Measurements from ENCODE around the gene SLC2A4.

SLC2A4 gene

GRCh38 chr17:7256766-7257456, 24.6 kb upstream of the SLC2A4 start:
- H3K4me3 Mint-ChIP-seq = no peak overlapping the region
- peaks cover 22% of the 10 kb centered on the region for H3K4me1 Mint-ChIP-seq
- H3K9me3 Mint-ChIP-seq = no peaks in the 10 kb centered on the region
- no peaks in the 10 kb centered on the region for H3K27me3 Mint-ChIP-seq
- peaks cover 11% of the 10 kb centered on the region for H3K36me3 Mint-ChIP-seq
- no peak overlapping the region for H3K27ac Mint-ChIP-seq

GRCh38 chr17:7258731-7259554, 22.6 kb upstream of the SLC2A4 start:
- Mint-ChIP-seq H3K27ac (peak overlapping the region; percentile 10), H3K27me3 (peaks cover 2% of the 10 kb centered on the region), H3K9me3 (no peaks in the 10 kb centered on the region), H3K4me1 (peaks cover 28% of the 10 kb centered on the region), H3K36me3 (peaks cover 8% of the 10 kb centered on the region), H3K4me3 (no peak overlapping the region)

GRCh38 chr17:7259555-7259889, 22.0 kb upstream of the SLC2A4 start:
- peaks cover 7% of the 10 kb centered on the region for H3K36me3 Mint-ChIP-seq
- peaks cover 2% of the 10 kb centered on the region for H3K27me3 Mint-ChIP-seq
- H3K4me3 Mint-ChIP-seq = no peak overlapping the region
- H3K27ac Mint-ChIP-seq = peak overlapping the region; percentile 10
- H3K4me1 Mint-ChIP-seq = peaks cover 27% of the 10 kb centered on the region
- H3K9me3 Mint-ChIP-seq = no peaks in the 10 kb centered on the region

- H3K4me1 Mint-ChIP-seq = peaks cover 24% of the 10 kb centered on the region
- no peak overlapping the region for H3K27ac Mint-ChIP-seq
- peaks cover 4% of the 10 kb centered on the region for H3K36me3 Mint-ChIP-seq
- peak overlapping the region; percentile 64 for H3K4me3 Mint-ChIP-seq
- no peaks in the 10 kb centered on the region for H3K9me3 Mint-ChIP-seq
- H3K27me3 Mint-ChIP-seq = peaks cover 2% of the 10 kb centered on the region
Observed at GRCh38 chr17:7260151-7260550, 21.4 kb upstream of the SLC2A4 start.

GRCh38 chr17:7260651-7261378, 20.7 kb upstream of the SLC2A4 start:
- no peaks in the 10 kb centered on the region for H3K9me3 Mint-ChIP-seq

GRCh38 chr17:7261379-7262191, 19.9 kb upstream of the SLC2A4 start:
- Mint-ChIP-seq H3K27me3 (peaks cover 2% of the 10 kb centered on the region), H3K4me3 (peak overlapping the region; percentile 62), H3K27ac (peak overlapping the region; percentile 30), H3K36me3 (peaks cover 4% of the 10 kb centered on the region), H3K9me3 (no peaks in the 10 kb centered on the region), H3K4me1 (peaks cover 24% of the 10 kb centered on the region)

More at GRCh38 chr17:7260651-7261378, 20.7 kb upstream of the SLC2A4 start:
- Mint-ChIP-seq H3K36me3 (peaks cover 4% of the 10 kb centered on the region), H3K27me3 (peaks cover 2% of the 10 kb centered on the region), H3K4me3 (peak overlapping the region; percentile 64), H3K27ac (peak overlapping the region; percentile 17), H3K4me1 (peaks cover 24% of the 10 kb centered on the region)

- peaks cover 24% of the 10 kb centered on the region for H3K4me1 Mint-ChIP-seq
- peak within 1 kb of the TSS; percentile 59 for H3K27ac Mint-ChIP-seq
- H3K9me3 Mint-ChIP-seq = no peaks in the 10 kb centered on the region
- H3K27me3 Mint-ChIP-seq = peaks cover 2% of the 10 kb centered on the region
- peaks cover 4% of the 10 kb centered on the region for H3K36me3 Mint-ChIP-seq
- peak within 1 kb of the TSS; percentile 82 for H3K4me3 Mint-ChIP-seq
Observed at GRCh38 chr17:7262192-7262934, 19.2 kb upstream of the SLC2A4 start, which contains the start of gene CLDN7. TSS of gene CLDN7 (minus strand) at chr17:7262478. CDS start at chr17:7262043, 435 bp downstream.

GRCh38 chr17:7262935-7263800, 18.4 kb upstream of the SLC2A4 start:
- Mint-ChIP-seq H3K27me3 (peaks cover 2% of the 10 kb centered on the region), H3K27ac (peak overlapping the region; percentile 59), H3K4me3 (peak overlapping the region; percentile 82)

GRCh38 chr17:7263801-7264078, 17.8 kb upstream of the SLC2A4 start:
- peak overlapping the region; percentile 82 for H3K4me3 Mint-ChIP-seq

More at GRCh38 chr17:7262935-7263800, 18.4 kb upstream of the SLC2A4 start:
- Mint-ChIP-seq H3K4me1 (peaks cover 24% of the 10 kb centered on the region), H3K36me3 (peaks cover 4% of the 10 kb centered on the region), H3K9me3 (no peaks in the 10 kb centered on the region)

GRCh38 chr17:7266784-7267183, 14.7 kb upstream of the SLC2A4 start:
- Mint-ChIP-seq H3K9me3 (no peaks in the 10 kb centered on the region), H3K4me1 (peaks cover 22% of the 10 kb centered on the region), H3K27ac (no peak overlapping the region), H3K36me3 (no peaks in the 10 kb centered on the region), H3K27me3 (peaks cover 2% of the 10 kb centered on the region), H3K4me3 (no peak overlapping the region)

More at GRCh38 chr17:7263801-7264078, 17.8 kb upstream of the SLC2A4 start:
- Mint-ChIP-seq H3K9me3 (no peaks in the 10 kb centered on the region), H3K4me1 (peaks cover 24% of the 10 kb centered on the region), H3K36me3 (peaks cover 4% of the 10 kb centered on the region), H3K27ac (peak overlapping the region; percentile 47), H3K27me3 (peaks cover 2% of the 10 kb centered on the region)

GRCh38 chr17:7279448-7279847, 2.1 kb upstream of the SLC2A4 start:
- H3K4me3 Mint-ChIP-seq = no peak overlapping the region
- peaks cover 9% of the 10 kb centered on the region for H3K27me3 Mint-ChIP-seq

GRCh38 chr17:7280519-7281073, 922 bp upstream of the SLC2A4 start:
- Mint-ChIP-seq H3K4me1 (peaks cover 11% of the 10 kb centered on the region), H3K27ac (no peak overlapping the region), H3K36me3 (no peaks in the 10 kb centered on the region), H3K9me3 (no peaks in the 10 kb centered on the region), H3K27me3 (peaks cover 9% of the 10 kb centered on the region), H3K4me3 (peak overlapping the region; percentile 84)

More at GRCh38 chr17:7279448-7279847, 2.1 kb upstream of the SLC2A4 start:
- H3K9me3 Mint-ChIP-seq = no peaks in the 10 kb centered on the region
- H3K4me1 Mint-ChIP-seq = peaks cover 11% of the 10 kb centered on the region
- no peaks in the 10 kb centered on the region for H3K36me3 Mint-ChIP-seq
- no peak overlapping the region for H3K27ac Mint-ChIP-seq

GRCh38 chr17:7281953-7282751, 634 bp downstream of the SLC2A4 start:
- no peaks in the 10 kb centered on the region for H3K36me3 Mint-ChIP-seq
- no peak overlapping the region for H3K27ac Mint-ChIP-seq
- peaks cover 9% of the 10 kb centered on the region for H3K27me3 Mint-ChIP-seq
- H3K4me3 Mint-ChIP-seq = peak overlapping the region; percentile 84
- peaks cover 11% of the 10 kb centered on the region for H3K4me1 Mint-ChIP-seq
- H3K9me3 Mint-ChIP-seq = no peaks in the 10 kb centered on the region

All from activated naive CD4-positive, alpha-beta T cell treated with anti-CD3 and anti-CD28 coated beads, Interleukin-2, amount 50 U/mL, for 24 hours (primary cell).